GM12891 (cell line): Measurements from ENCODE around the gene LRP5.

Experiments used
- PAX5 ChIP-seq: IDR thresholded peaks from 2 replicates; pipeline ENCODE4 v1.6.1; 2011; ENCODE audit warnings: low read length, moderate library complexity, mild to moderate bottlenecking; ENCODE audit not compliant: insufficient read depth, severe bottlenecking
- POLR2A ChIP-seq: IDR thresholded peaks from 2 replicates; pipeline ENCODE4 v1.6.1; 2011; ENCODE audit warnings: low read depth, low read length, control low read depth
- POLR2AphosphoS5 ChIP-seq: IDR thresholded peaks from 2 replicates; pipeline ENCODE4 v1.6.1; 2011; ENCODE audit warnings: low read depth, low read length, control low read depth
- POU2F2 ChIP-seq: IDR thresholded peaks from 2 replicates; pipeline ENCODE4 v1.6.1; 2011; ENCODE audit warnings: low read depth, mild to moderate bottlenecking, control low read depth, low read length, moderate library complexity
- SPI1 ChIP-seq: IDR thresholded peaks from 2 replicates; pipeline ENCODE4 v1.6.1; 2011; ENCODE audit warnings: low read depth, low read length, control low read depth
- TAF1 ChIP-seq: IDR thresholded peaks from 2 replicates; pipeline ENCODE4 v1.6.1; 2011; ENCODE audit warnings: low read depth, low read length, control low read depth

GRCh38 chr11:68425866-68426380 lies 113.5 kb downstream of the LRP5 start:
- no peak for TF ChIP-seq POLR2AphosphoS5
- TF ChIP-seq TAF1 = no peak
- TF ChIP-seq POLR2A = no peak
- no peak for TF ChIP-seq SPI1
- no peak for TF ChIP-seq POU2F2
- TF ChIP-seq PAX5 = no peak
